Hepatocyte (in vitro differentiated cells): ENCODE results near the gene MROH2B. TPM values are rescaled to one million over a fixed set of nuclear protein-coding genes. Genes with fewer than 3 reads are reported as not detected.

Source experiments
- DNase-seq: peaks from one replicate; pipeline ENCODE4 v3.0.0-alpha.2; 2016; ENCODE audit warnings: low spot score
- H2AFZ ChIP-seq: fragments of 200-600 bp; sonication (generic); 2 replicates; pipeline ENCODE4 v1.6.0; 2016; ENCODE audit warnings: antibody characterized with exemption, mild to moderate bottlenecking
- H3K27ac ChIP-seq: fragments of 200-600 bp; sonication (generic); 2 replicates; pipeline ENCODE4 v1.5.1; 2016; ENCODE audit warnings: mild to moderate bottlenecking
- H3K27me3 ChIP-seq: fragments of 200-600 bp; sonication (generic); 2 replicates; pipeline ENCODE4 v1.6.1; 2016
- H3K36me3 ChIP-seq: fragments of 200-600 bp; sonication (generic); replicated peaks from 2 replicates; pipeline ENCODE4 v1.5.1; 2016; ENCODE audit warnings: low read depth; ENCODE audit not compliant: insufficient read depth
- H3K4me1 ChIP-seq: fragments of 200-600 bp; sonication (generic); 2 replicates; pipeline ENCODE4 v1.5.1; 2016; ENCODE audit warnings: mild to moderate bottlenecking, moderate library complexity; ENCODE audit not compliant: insufficient read depth
- H3K4me2 ChIP-seq: fragments of 200-600 bp; sonication (generic); 2 replicates; pipeline ENCODE4 v1.6.0; 2016
- H3K4me3 ChIP-seq: fragments of 200-600 bp; sonication (generic); 2 replicates; pipeline ENCODE4 v1.5.1; 2016; ENCODE audit warnings: mild to moderate bottlenecking
- H3K79me2 ChIP-seq: fragments of 200-600 bp; sonication (generic); 2 replicates; pipeline ENCODE4 v1.6.0; 2017; ENCODE audit warnings: mild to moderate bottlenecking
- H3K9me2 ChIP-seq: fragments of 200-600 bp; sonication (generic); replicated peaks from 2 replicates; pipeline ENCODE4 v1.6.0; 2017; ENCODE audit warnings: mild to moderate bottlenecking; ENCODE audit not compliant: insufficient read depth
- H3K9me3 ChIP-seq: fragments of 200-600 bp; sonication (generic); 2 replicates; pipeline ENCODE4 v1.5.1; 2016; ENCODE audit warnings: low read depth, mild to moderate bottlenecking
- H4K20me1 ChIP-seq: fragments of 200-600 bp; sonication (generic); 2 replicates; pipeline ENCODE4 v1.6.0; 2016; ENCODE audit warnings: mild to moderate bottlenecking; ENCODE audit not compliant: insufficient read depth, poor library complexity, severe bottlenecking
- EZH2 ChIP-seq: fragments of 200-600 bp; sonication (generic); IDR thresholded peaks from 2 replicates; pipeline ENCODE4 v1.6.1; 2016; ENCODE audit warnings: antibody characterized with exemption, mild to moderate bottlenecking, borderline replicate concordance
- EZH2phosphoT487 ChIP-seq: fragments of 200-600 bp; sonication (generic); IDR thresholded peaks from one replicate; pipeline ENCODE4 v1.6.1; 2018; ENCODE audit warnings: antibody characterized with exemption, mild to moderate bottlenecking, low read depth, moderate library complexity; ENCODE audit not compliant: unreplicated experiment, severe bottlenecking
- WGBS: methylation state at CpG from one replicate; pipeline ENCODE4 v1.1.6; 2016; ENCODE audit warnings: low lambda C conversion rate; ENCODE audit errors: missing lambda C conversion rate; 5-methylcytosine and 5-hydroxymethylcytosine counted together
- polyA plus RNA-seq: library from polyadenylated mRNA; unstranded; fragments of >200 nt; fragmentation: Nextera tagmentation; extraction: Ambion mirVana; gene quantifications from 2 replicates; pipeline ENCODE4 v1.2.1, GENCODE V29; 2016
- total RNA-seq: library from RNA; depleted of rRNA; stranded (reverse); fragments of >200 nt; gene quantifications from 2 replicates; pipeline ENCODE4 v1.2.3, GENCODE V29; 2014
- TF ChIP-seq, protein P1 (sequence below): fragments of 200-600 bp; sonication (generic); IDR thresholded peaks from 2 replicates; pipeline ENCODE4 v1.5.1; 2016; ENCODE audit warnings: antibody characterized with exemption, mild to moderate bottlenecking; ENCODE audit not compliant: poor library complexity

The MROH2B gene
- total and polyA plus RNA-seq, 2 experiments from 2014 or later = not detected

DNA sequence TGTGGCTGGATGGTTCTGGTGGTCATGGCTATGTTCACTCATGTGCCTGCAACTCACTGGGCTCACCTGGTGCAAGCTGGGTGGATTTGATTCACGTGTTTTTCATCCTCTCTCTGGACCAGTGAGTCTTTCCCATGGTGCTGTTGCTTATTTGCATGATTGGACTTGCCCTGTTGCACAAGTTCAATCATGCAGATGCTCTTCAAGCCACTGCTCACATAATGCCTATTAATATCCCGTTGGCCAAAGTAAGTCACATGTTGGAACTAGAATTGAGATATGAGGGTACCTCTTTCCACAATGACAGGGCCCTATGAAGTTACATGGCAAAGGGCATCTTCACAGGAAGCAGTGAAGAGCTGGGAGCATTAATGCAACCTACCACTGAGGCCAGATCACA, 26.5 kb upstream of the MROH2B start:
- no peaks in the 10 kb centered on the region for H3K27me3 ChIP-seq
- H4K20me1 ChIP-seq = no peaks in the 10 kb centered on the region
- H3K27ac ChIP-seq = no peak overlapping the region
- H3K4me3 ChIP-seq = no peak overlapping the region
- no peak overlapping the region for H2AFZ ChIP-seq
- no peaks in the 10 kb centered on the region for H3K79me2 ChIP-seq
- no peak for DNase-seq
- H3K9me2 ChIP-seq = no peaks in the 10 kb centered on the region
- WGBS = 69% methylated on average over 2 of the region's 2 CpGs
- H3K9me3 ChIP-seq = no peaks in the 10 kb centered on the region
- H3K36me3 ChIP-seq = no peaks in the 10 kb centered on the region
- no peaks in the 10 kb centered on the region for H3K4me1 ChIP-seq
- TF ChIP-seq EZH2phosphoT487 (no peak), EZH2 (no peak)
- TF ChIP-seq, protein P1, sequence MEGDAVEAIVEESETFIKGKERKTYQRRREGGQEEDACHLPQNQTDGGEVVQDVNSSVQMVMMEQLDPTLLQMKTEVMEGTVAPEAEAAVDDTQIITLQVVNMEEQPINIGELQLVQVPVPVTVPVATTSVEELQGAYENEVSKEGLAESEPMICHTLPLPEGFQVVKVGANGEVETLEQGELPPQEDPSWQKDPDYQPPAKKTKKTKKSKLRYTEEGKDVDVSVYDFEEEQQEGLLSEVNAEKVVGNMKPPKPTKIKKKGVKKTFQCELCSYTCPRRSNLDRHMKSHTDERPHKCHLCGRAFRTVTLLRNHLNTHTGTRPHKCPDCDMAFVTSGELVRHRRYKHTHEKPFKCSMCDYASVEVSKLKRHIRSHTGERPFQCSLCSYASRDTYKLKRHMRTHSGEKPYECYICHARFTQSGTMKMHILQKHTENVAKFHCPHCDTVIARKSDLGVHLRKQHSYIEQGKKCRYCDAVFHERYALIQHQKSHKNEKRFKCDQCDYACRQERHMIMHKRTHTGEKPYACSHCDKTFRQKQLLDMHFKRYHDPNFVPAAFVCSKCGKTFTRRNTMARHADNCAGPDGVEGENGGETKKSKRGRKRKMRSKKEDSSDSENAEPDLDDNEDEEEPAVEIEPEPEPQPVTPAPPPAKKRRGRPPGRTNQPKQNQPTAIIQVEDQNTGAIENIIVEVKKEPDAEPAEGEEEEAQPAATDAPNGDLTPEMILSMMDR = no peak
- no peak overlapping the region for H3K4me2 ChIP-seq

DNA sequence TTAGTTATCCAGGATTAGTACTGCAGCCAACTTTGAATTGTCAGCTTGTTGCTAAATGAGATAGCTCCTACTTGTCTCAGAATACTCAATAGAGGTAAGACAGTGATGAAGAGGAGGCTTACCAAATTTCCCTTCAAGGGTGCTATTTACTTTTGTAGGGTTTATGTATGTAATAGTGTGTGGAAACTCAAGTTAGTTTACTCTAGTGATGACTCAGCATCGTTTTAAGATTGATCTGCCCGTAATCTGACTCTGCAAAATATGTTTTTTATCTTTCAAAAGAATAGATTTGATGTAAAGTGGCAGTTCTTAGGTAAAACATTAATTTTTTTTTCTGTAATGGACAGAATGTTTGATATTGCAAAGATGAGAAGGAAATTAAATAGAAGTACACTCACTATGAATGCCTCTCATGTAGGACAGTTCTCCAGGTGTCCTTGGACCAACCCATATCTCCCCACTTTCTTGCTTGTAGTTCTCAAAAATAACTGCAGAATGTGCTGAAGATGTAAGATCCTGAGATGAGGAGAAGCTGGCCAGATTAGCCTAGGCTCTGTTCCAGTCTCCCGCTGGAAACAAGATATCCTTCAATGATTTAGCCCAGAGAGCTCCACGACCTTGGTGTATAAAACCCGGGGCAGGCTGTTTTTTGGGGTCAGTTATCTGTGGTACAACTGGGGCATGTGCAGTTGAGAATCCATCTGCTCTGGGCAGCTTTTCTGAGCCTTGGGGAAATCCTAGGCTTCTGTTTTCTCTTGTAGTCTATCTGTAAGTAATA, 24.4 kb upstream of the MROH2B start:
- Histone ChIP-seq H3K27ac (peak overlapping the region; percentile 18), H3K27me3 (no peaks in the 10 kb centered on the region), H3K36me3 (no peaks in the 10 kb centered on the region), H2AFZ (no peak overlapping the region), H3K4me3 (no peak overlapping the region), H3K79me2 (no peaks in the 10 kb centered on the region), H3K4me1 (no peaks in the 10 kb centered on the region), H3K9me2 (no peaks in the 10 kb centered on the region), H3K4me2 (no peak overlapping the region), H3K9me3 (no peaks in the 10 kb centered on the region), H4K20me1 (no peaks in the 10 kb centered on the region)
- WGBS = 77% methylated on average over 5 of the region's 5 CpGs
- DNase-seq = no peak
- TF ChIP-seq, protein P1 = no peak
- TF ChIP-seq EZH2phosphoT487 (no peak), EZH2 (no peak)

DNA sequence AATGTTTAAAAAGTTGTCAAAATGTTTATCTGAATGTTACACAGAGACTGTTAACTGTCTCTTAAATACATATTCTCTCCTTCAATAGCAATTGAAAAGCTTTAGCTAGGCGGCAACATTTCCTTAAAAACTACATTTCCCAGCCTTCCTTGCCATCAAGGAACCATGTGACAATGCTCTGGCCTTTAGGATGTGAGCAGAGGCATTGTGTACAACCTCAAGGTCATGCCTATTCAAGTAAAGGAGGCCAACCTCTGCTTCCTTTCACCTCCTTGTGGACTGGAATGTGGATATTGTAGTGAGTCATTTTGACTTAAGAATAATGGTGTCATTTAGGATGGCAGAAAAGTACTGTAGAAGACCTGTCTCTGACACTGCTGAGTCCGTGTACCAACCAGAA, 23.7 kb upstream of the MROH2B start:
- Histone ChIP-seq H3K4me1 (no peaks in the 10 kb centered on the region), H3K27me3 (no peaks in the 10 kb centered on the region), H3K9me3 (no peaks in the 10 kb centered on the region), H3K79me2 (no peaks in the 10 kb centered on the region), H3K4me3 (no peak overlapping the region), H4K20me1 (no peaks in the 10 kb centered on the region), H2AFZ (no peak overlapping the region), H3K36me3 (no peaks in the 10 kb centered on the region), H3K9me2 (no peaks in the 10 kb centered on the region), H3K27ac (peak overlapping the region; percentile 18), H3K4me2 (no peak overlapping the region)
- no peak for DNase-seq
- TF ChIP-seq, protein P1 = no peak
- TF ChIP-seq EZH2 = no peak
- 87% methylated on average over 2 of the region's 2 CpGs for WGBS

DNA sequence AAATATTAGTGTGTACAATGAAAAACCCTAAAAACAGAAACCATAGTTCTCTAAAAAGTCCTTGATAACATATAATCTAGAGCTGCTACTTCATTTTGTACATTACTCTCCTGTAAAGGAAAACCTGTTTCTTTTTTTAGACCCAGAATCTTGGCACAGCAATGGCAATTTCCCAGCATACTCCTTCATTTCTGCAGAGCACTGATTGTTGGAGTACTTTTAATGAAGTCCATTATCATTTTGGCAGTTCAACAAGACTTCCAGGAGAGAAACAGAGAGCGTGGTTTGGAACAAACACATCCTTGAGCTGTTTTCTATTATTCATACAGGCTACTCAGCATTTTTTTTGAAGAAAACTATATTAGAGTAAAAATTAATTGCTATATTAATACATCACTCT, 22.7 kb upstream of the MROH2B start:
- Histone ChIP-seq H3K36me3 (no peaks in the 10 kb centered on the region), H3K4me3 (no peak overlapping the region), H3K9me2 (no peaks in the 10 kb centered on the region), H3K27me3 (no peaks in the 10 kb centered on the region), H3K9me3 (no peaks in the 10 kb centered on the region), H4K20me1 (no peaks in the 10 kb centered on the region), H3K27ac (no peak overlapping the region), H3K79me2 (no peaks in the 10 kb centered on the region), H2AFZ (no peak overlapping the region), H3K4me2 (no peak overlapping the region), H3K4me1 (no peaks in the 10 kb centered on the region)
- 88% methylated on average over 1 of the region's 1 CpG for WGBS
- TF ChIP-seq EZH2phosphoT487 = no peak
- TF ChIP-seq, protein P1 = no peak
- TF ChIP-seq EZH2 = no peak
- DNase-seq = no peak
